H1 (cell line): ENCODE measurements around the gene CEP72. TPM values are rescaled to one million over a fixed set of nuclear protein-coding genes. Genes with fewer than 3 reads are reported as not detected.
"Not testable (repeated sequence)": the region's sequence is repeated elsewhere in the genome, so short reads cannot be mapped to it uniquely, and the experiment has no call there.

Experiments used
- CTCF ChIA-PET: fragments of 300-600 bp; sonication (Branson Sonifier 250); formaldehyde crosslinking; loops from one replicate; lab custom pipeline; 2021; ENCODE audit not compliant: partially characterized antibody; lab: Charles Lee
- POLR2A ChIA-PET: fragments of 300-600 bp; sonication (Branson Sonifier 250); formaldehyde crosslinking; loops from one replicate; lab custom pipeline; 2021; ENCODE audit warnings: inconsistent platforms; ENCODE audit not compliant: partially characterized antibody; lab: Charles Lee
- DNase-seq, 2 experiments: peaks; one replicate each; pipeline versions ENCODE4 v3.0.0 to v3.0.0-alpha.2; 2010 to 2022; ENCODE audit warnings: low spot score in 2 of 2, low read depth in 1 of 2, mixed read lengths in 1 of 2
- FAIRE-seq: peaks from 2 replicates; lab custom pipeline; 2011; peaks lifted over from hg19 to GRCh38; lab: Jason Lieb, UNC
- H2AFZ ChIP-seq: 2 replicates; pipeline ENCODE4 v1.8.1; 2012; ENCODE audit warnings: low read length, inconsistent platforms
- H2AK5ac ChIP-seq: 2 replicates; pipeline ENCODE4 v1.6.1; 2013; ENCODE audit warnings: low read depth, low read length
- H2BK120ac ChIP-seq: replicated peaks from 2 replicates; pipeline ENCODE3; 2013; ENCODE audit warnings: low read depth, low read length, inconsistent platforms
- H2BK12ac ChIP-seq: 2 replicates; pipeline ENCODE4 v1.6.1; 2013; ENCODE audit warnings: low read depth, low read length
- H2BK15ac ChIP-seq: 2 replicates; pipeline ENCODE4 v1.6.1; 2013; ENCODE audit warnings: low read length
- H2BK20ac ChIP-seq: 2 replicates; pipeline ENCODE4 v1.6.1; 2013; ENCODE audit warnings: low read length
- H2BK5ac ChIP-seq: 2 replicates; pipeline ENCODE4 v1.6.1; 2013; ENCODE audit warnings: low read depth, low read length
- H3K14ac ChIP-seq: 2 replicates; pipeline ENCODE4 v1.6.1; 2013; ENCODE audit warnings: inconsistent platforms; ENCODE audit not compliant: insufficient read length
- H3K18ac ChIP-seq: 2 replicates; pipeline ENCODE4 v1.6.1; 2013; ENCODE audit warnings: low read length; ENCODE audit errors: extremely low read depth
- H3K23ac ChIP-seq: 2 replicates; pipeline ENCODE4 v1.6.1; 2013; ENCODE audit warnings: inconsistent platforms; ENCODE audit not compliant: insufficient read length
- H3K23me2 ChIP-seq: 2 replicates; pipeline ENCODE4 v1.6.1; 2013; ENCODE audit warnings: low read depth, low read length
- H3K27ac ChIP-seq: 2 replicates; pipeline ENCODE4 v1.6.1; 2011; ENCODE audit warnings: low read depth, low read length, inconsistent platforms
- H3K27me3 ChIP-seq, 4 experiments: replicated peaks in 1 of 4; 1 replicate in 1 of 4; 2 replicates in 3 of 4; pipeline versions ENCODE4 v1.6.1 to v1.8.1; 2011 to 2013; ENCODE audit warnings: low read length in 3 of 4, mild to moderate bottlenecking in 3 of 4, inconsistent platforms in 2 of 4, mixed read lengths in 2 of 4, moderate library complexity in 1 of 4; ENCODE audit not compliant: control insufficient read depth in 3 of 4, insufficient read depth in 3 of 4; ENCODE audit errors: extremely low read depth in 1 of 4
- H3K36me3 ChIP-seq, 4 experiments: 2 replicates each; pipeline versions ENCODE4 v1.6.1 to v1.8.1; 2011 to 2013; ENCODE audit warnings: mild to moderate bottlenecking in 4 of 4, low read length in 3 of 4, moderate library complexity in 2 of 4, control low read depth in 1 of 4, inconsistent platforms in 1 of 4; ENCODE audit not compliant: insufficient read depth in 4 of 4, control insufficient read depth in 2 of 4
- H3K4ac ChIP-seq: replicated peaks from 2 replicates; pipeline ENCODE3; 2013; ENCODE audit warnings: low read length, low read depth, mixed read lengths, inconsistent platforms; ENCODE audit not compliant: insufficient read length
- H3K4me1 ChIP-seq, 4 experiments: replicated peaks in 1 of 4; 1 replicate in 1 of 4; 2 replicates in 3 of 4; pipeline versions ENCODE4 v1.6.1 to v1.8.1; 2011 to 2013; ENCODE audit warnings: low read length in 3 of 4, inconsistent platforms in 2 of 4, mixed read lengths in 1 of 4; ENCODE audit not compliant: insufficient read depth in 4 of 4, control insufficient read depth in 3 of 4
- H3K4me2 ChIP-seq, 2 experiments: 2 replicates each; pipeline versions ENCODE4 v1.6.1 to v1.8.1; 2011 to 2013; ENCODE audit warnings: low read depth in 2 of 2, low read length in 2 of 2, control low read depth in 1 of 2, inconsistent platforms in 1 of 2, mild to moderate bottlenecking in 1 of 2; ENCODE audit not compliant: insufficient read depth in 1 of 2
- H3K4me3 ChIP-seq, 4 experiments: fragments of 200-600, 300-600 bp in 1 of 4; sonication (generic), shearing (Covaris generic), sonication (Bioruptor Twin) in 1 of 4; 2 replicates each; pipeline versions ENCODE4 v1.5.1 to v1.8.1; 2011 to 2016; ENCODE audit warnings: low read length in 4 of 4, low read depth in 3 of 4, control low read depth in 2 of 4, inconsistent platforms in 2 of 4, mild to moderate bottlenecking in 2 of 4, mixed read lengths in 1 of 4, moderate library complexity in 1 of 4; ENCODE audit not compliant: insufficient read depth in 2 of 4; ENCODE audit errors: extremely low read depth in 1 of 4
- H3K56ac ChIP-seq: replicated peaks from 2 replicates; pipeline ENCODE3; 2013; ENCODE audit warnings: low read depth, mild to moderate bottlenecking, mixed read lengths, low read length, inconsistent platforms; ENCODE audit not compliant: insufficient read length
- H3K79me1 ChIP-seq: 2 replicates; pipeline ENCODE4 v1.6.1; 2013; ENCODE audit warnings: low read depth, low read length, control low read depth
- H3K79me2 ChIP-seq, 2 experiments: 2 replicates each; pipeline versions ENCODE4 v1.6.1 to v1.8.1; 2012 to 2013; ENCODE audit warnings: low read length in 2 of 2, mild to moderate bottlenecking in 2 of 2, inconsistent platforms in 1 of 2; ENCODE audit not compliant: insufficient read depth in 2 of 2, control insufficient read depth in 1 of 2
- H3K9ac ChIP-seq, 4 experiments: replicated peaks in 1 of 4; 1 replicate in 1 of 4; 2 replicates in 3 of 4; pipeline versions ENCODE4 v1.6.1 to v1.8.1; 2011 to 2013; ENCODE audit warnings: low read depth in 3 of 4, low read length in 3 of 4, control low read depth in 2 of 4, mild to moderate bottlenecking in 2 of 4, moderate library complexity in 2 of 4, inconsistent platforms in 1 of 4; ENCODE audit errors: extremely low read depth in 1 of 4
- H3K9me3 ChIP-seq, 2 experiments: 2 replicates each; pipeline versions ENCODE4 v1.6.1 to v1.8.1; 2012 to 2013; ENCODE audit warnings: mild to moderate bottlenecking in 2 of 2, moderate library complexity in 2 of 2, control low read depth in 1 of 2, inconsistent platforms in 1 of 2, low read depth in 1 of 2, low read length in 1 of 2, mixed read lengths in 1 of 2; ENCODE audit not compliant: insufficient read depth in 2 of 2
- H4K20me1 ChIP-seq, 2 experiments: replicated peaks in 1 of 2; 2 replicates each; pipeline versions ENCODE3 to v1.8.1; 2011 to 2013; ENCODE audit warnings: inconsistent platforms in 2 of 2, low read length in 2 of 2, mild to moderate bottlenecking in 1 of 2; ENCODE audit not compliant: insufficient read depth in 2 of 2, control insufficient read depth in 1 of 2
- H4K5ac ChIP-seq: 2 replicates; pipeline ENCODE4 v1.6.1; 2013; ENCODE audit warnings: low read length, low read depth, mixed read lengths, inconsistent platforms; ENCODE audit not compliant: insufficient read length
- H4K8ac ChIP-seq: 2 replicates; pipeline ENCODE4 v1.8.0; 2013; ENCODE audit warnings: mild to moderate bottlenecking, moderate library complexity, low read length, inconsistent platforms; ENCODE audit not compliant: insufficient read depth; ENCODE audit errors: extremely low read depth
- H4K91ac ChIP-seq: replicated peaks from 2 replicates; pipeline ENCODE3; 2013; ENCODE audit warnings: low read length, mixed read lengths, inconsistent platforms; ENCODE audit not compliant: insufficient read length
- WGBS, 2 experiments: shearing (Covaris generic) in 1 of 2; methylation state at CpG; one replicate each; pipeline versions ENCODE4 v1.1.6 to v1.1.7; 2013 to 2015; ENCODE audit warnings: low lambda C conversion rate in 2 of 2, mixed read lengths in 2 of 2, inconsistent platforms in 1 of 2, low coverage in 1 of 2, missing lambda C conversion rate in 1 of 2; ENCODE audit not compliant: insufficient replicate concordance in 2 of 2, insufficient coverage in 1 of 2, insufficient read length in 1 of 2; ENCODE audit errors: extremely low coverage in 1 of 2, missing lambda C conversion rate in 1 of 2; 5-methylcytosine and 5-hydroxymethylcytosine counted together
- polyA plus RNA-seq, 7 experiments: library from polyadenylated mRNA; depleted of rRNA in 3 of 7; stranded (reverse) in 5 of 7; unstranded in 2 of 7; fragments of >200 nt in 5 of 7; fragments of 200-250 nt in 2 of 7; gene quantifications; 1 replicate in 5 of 7; 2 replicates in 1 of 7; 4 replicates in 1 of 7; pipeline versions ENCODE4 v1.2.1 to v1.2.3, GENCODE V29; 2011 to 2013; ENCODE audit warnings: missing spikeins in 2 of 7, mixed read lengths in 2 of 7
- total RNA-seq: library from RNA; stranded (reverse); fragmentation: NEBNext Ultra II Directional; extraction: Animal tissue kit (Norgen Biotek cat#: 25700); gene quantifications from 2 replicates; pipeline ENCODE4 v1.2.1, GENCODE V29; 2021

CEP72 gene
- total and polyA plus RNA-seq, 2 of the 8 experiments (the other 6 are each of a cell fraction or from before 2014, with no cell fraction given), result 13.1 to 19.6 TPM

- H3K4me1 ChIP-seq, H2BK12ac ChIP-seq, H3K9ac ChIP-seq, H4K20me1 ChIP-seq, DNase-seq, H3K23ac ChIP-seq, POLR2A ChIA-PET, H3K56ac ChIP-seq, H3K4ac ChIP-seq, H2BK120ac ChIP-seq, H2AK5ac ChIP-seq, H3K9me3 ChIP-seq, H3K4me2 ChIP-seq, H2BK20ac ChIP-seq, FAIRE-seq, CTCF ChIA-PET, H2BK15ac ChIP-seq, H2BK5ac ChIP-seq, H3K27ac ChIP-seq, H3K14ac ChIP-seq, H3K79me2 ChIP-seq, H3K36me3 ChIP-seq, H4K91ac ChIP-seq, H3K27me3 ChIP-seq, H3K4me3 ChIP-seq, H3K23me2 ChIP-seq, H3K79me1 ChIP-seq, H4K5ac ChIP-seq, H2AFZ ChIP-seq, H4K8ac ChIP-seq, H3K18ac ChIP-seq: not testable (repeated sequence)
- 83% methylated on average over 10 of the region's 12 CpGs; no CpG with 5 or more reads in 1 of the 2 experiments for WGBS, 2 experiments
These were observed 74.0 kb downstream of the CEP72 start for GRCh38 chr5:686172-686523.

- H2AFZ ChIP-seq, H3K4me1 ChIP-seq, H3K79me2 ChIP-seq, H3K27ac ChIP-seq, H3K9ac ChIP-seq, H4K20me1 ChIP-seq, H3K23ac ChIP-seq, DNase-seq, H4K91ac ChIP-seq, H3K9me3 ChIP-seq, H3K14ac ChIP-seq, POLR2A ChIA-PET, H3K4me2 ChIP-seq, H3K23me2 ChIP-seq, FAIRE-seq, CTCF ChIA-PET, H2BK12ac ChIP-seq, H4K5ac ChIP-seq, H2BK120ac ChIP-seq, H3K18ac ChIP-seq, H2BK20ac ChIP-seq, H2BK15ac ChIP-seq, H3K4ac ChIP-seq, H3K27me3 ChIP-seq, H3K56ac ChIP-seq, H4K8ac ChIP-seq, H3K79me1 ChIP-seq, H3K36me3 ChIP-seq, H2AK5ac ChIP-seq, H3K4me3 ChIP-seq, H2BK5ac ChIP-seq: not testable (repeated sequence)
- 76% methylated on average over 12 of the region's 12 CpGs; no CpG with 5 or more reads in 1 of the 2 experiments for WGBS, 2 experiments
These were observed 74.8 kb downstream of the CEP72 start for GRCh38 chr5:686936-687335.
